Upper lobe of left lung (tissue), 6 donors: ENCODE measurements around the gene KRT40. TPM values are rescaled to one million over a fixed set of nuclear protein-coding genes. Genes with fewer than 3 reads are reported as not detected.

Experiments used
- ATAC-seq, 2 donors: fragments of 200-7000 bp; cut with Tn5 transposase; one replicate each; pipeline ENCODE4 v1.9.1; 2022; ENCODE audit warnings: mild to moderate bottlenecking in 2 of 2, moderate library complexity in 2 of 2; ENCODE audit not compliant: low FRiP score in 2 of 2
- DNase-seq, 2 donors: peaks; one replicate each; pipeline ENCODE4 v3.0.0-alpha.2; 2019 to 2020
- H3K27ac ChIP-seq, 4 donors: fragments of 200-600 bp; sonication (generic); one replicate each; pipeline ENCODE4 v1.5.1; 2016 to 2019
- H3K27me3 ChIP-seq, 4 donors: fragments of 200-600 bp; sonication (generic); one replicate each; pipeline ENCODE4 v1.5.1; 2017 to 2019
- H3K36me3 ChIP-seq, 4 donors: fragments of 200-600 bp; sonication (generic); one replicate each; pipeline ENCODE4 v1.5.1; 2016 to 2019
- H3K4me1 ChIP-seq, 4 donors: fragments of 200-600 bp; sonication (generic); one replicate each; pipeline ENCODE4 v1.5.1; 2018 to 2019
- H3K4me3 ChIP-seq, 4 donors: fragments of 200-600 bp; sonication (generic); one replicate each; pipeline ENCODE4 v1.5.1; 2017 to 2019; ENCODE audit warnings: mild to moderate bottlenecking in 2 of 4, moderate library complexity in 1 of 4
- H3K9me3 ChIP-seq, 4 donors: fragments of 200-600 bp; sonication (generic); one replicate each; pipeline ENCODE4 v1.5.1; 2018 to 2019
- CTCF ChIP-seq, 6 experiments: fragments of 450-650 bp in 4 of 6; fragments of 200-600 bp in 2 of 6; sonication (generic) in 2 of 6; IDR thresholded peaks; one replicate each; pipeline ENCODE4 v1.5.1; 2016 to 2019; ENCODE audit warnings: antibody characterized with exemption in 6 of 6
- EP300 ChIP-seq, 4 donors: sonication (generic); formaldehyde crosslinking; IDR thresholded peaks; one replicate each; pipeline ENCODE4 v1.5.1; 2017; ENCODE audit warnings: antibody characterized with exemption in 4 of 4, control low read depth in 2 of 4
- POLR2A ChIP-seq, 4 donors: fragments of 450-650 bp; IDR thresholded peaks; one replicate each; pipeline ENCODE4 v1.5.1; 2016 to 2017; ENCODE audit warnings: antibody characterized with exemption in 4 of 4, mild to moderate bottlenecking in 2 of 4
- POLR2AphosphoS5 ChIP-seq, 2 donors: sonication (generic); formaldehyde crosslinking; IDR thresholded peaks; one replicate each; pipeline ENCODE4 v1.5.1; 2017; ENCODE audit warnings: antibody characterized with exemption in 2 of 2
- WGBS, 2 donors: methylation state at CpG; one replicate each; pipeline ENCODE4 v1.1.5; 2017 to 2018; 5-methylcytosine and 5-hydroxymethylcytosine counted together
- small RNA-seq, 4 donors: library from RNA; depleted of rRNA; stranded (forward); fragments of <200 nt; gene quantifications; one replicate each; pipeline ENCODE3, GENCODE V24; 2016
- total RNA-seq, 6 donors: library from RNA; depleted of rRNA in 4 of 6; stranded (reverse); fragments of >200 nt in 4 of 6; gene quantifications; one replicate each; pipeline versions ENCODE4 v1.1.0 to v1.2.1, GENCODE V29; 2016 to 2021
- donor health status: DM: no; HTN: no; CAD: no; lungs with moderate emphysema.
- donor health status: DM: no; HTN: yes; CAD: no; lungs with severe emphysema.

The KRT40 gene
- total RNA-seq, 6 donors from 2014 or later = 0.24 TPM; not detected in 5

- no peaks in the 10 kb centered on the region for H3K9me3 ChIP-seq
- no peaks in the 10 kb centered on the region for H3K4me1 ChIP-seq
- DNase-seq (no peak), ATAC-seq (no peak)
- H3K27me3 ChIP-seq = no peaks in the 10 kb centered on the region
- 64 to 74% methylated on average over 5 of the region's 5 CpGs for WGBS, 2 donors
- H3K27ac ChIP-seq = no peak overlapping the region
- H3K4me3 ChIP-seq = no peak overlapping the region
- TF ChIP-seq CTCF (IDR thresholded peaks at IDR 0.05) (no peak), POLR2AphosphoS5 (IDR thresholded peaks at IDR 0.05) (no peak), POLR2A (IDR thresholded peaks at IDR 0.05) (no peak), EP300 (IDR thresholded peaks at IDR 0.05) (no peak)
- no peaks in the 10 kb centered on the region for H3K36me3 ChIP-seq
Measured at GRCh38 chr17:40936976-40937375, 47.1 kb downstream of the KRT40 start.

- DNase-seq = peak in 1 of 2 donors; percentile 54
Measured at GRCh38 chr17:40936437-40936971, 47.6 kb downstream of the KRT40 start.

GRCh38 chr17:40935624-40936023 lies 48.5 kb downstream of the KRT40 start:
- Histone ChIP-seq H3K27me3 (no peaks in the 10 kb centered on the region), H3K36me3 (no peaks in the 10 kb centered on the region), H3K4me3 (no peak overlapping the region), H3K27ac (no peak overlapping the region), H3K4me1 (no peaks in the 10 kb centered on the region), H3K9me3 (no peaks in the 10 kb centered on the region)
- DNase-seq = no peak
- 71 to 73% methylated on average over 3 of the region's 3 CpGs for WGBS, 2 donors
- TF ChIP-seq EP300 (IDR thresholded peaks at IDR 0.05) (no peak), POLR2A (IDR thresholded peaks at IDR 0.05) (no peak), POLR2AphosphoS5 (IDR thresholded peaks at IDR 0.05) (no peak), CTCF (IDR thresholded peaks at IDR 0.05) (no peak)
- ATAC-seq = no peak

More at GRCh38 chr17:40936437-40936971, 47.6 kb downstream of the KRT40 start:
- Histone ChIP-seq H3K36me3 (no peaks in the 10 kb centered on the region), H3K4me1 (no peaks in the 10 kb centered on the region), H3K9me3 (no peaks in the 10 kb centered on the region), H3K27ac (peak overlapping the region in 1 of 4 donors; percentile 31), H3K4me3 (no peak overlapping the region), H3K27me3 (no peaks in the 10 kb centered on the region)
- no peak for TF ChIP-seq POLR2A (IDR thresholded peaks at IDR 0.05)
- TF ChIP-seq EP300 (IDR thresholded peaks at IDR 0.05) = no peak
- TF ChIP-seq POLR2AphosphoS5 (IDR thresholded peaks at IDR 0.05) = no peak
- 80 to 84% methylated on average over 10 to 15 of the region's 19 CpGs for WGBS, 2 donors
- peak; percentile 14 to 30 for ATAC-seq

GRCh38 chr17:40932608-40933007 lies 51.5 kb downstream of the KRT40 start:
- DNase-seq (no peak), ATAC-seq (no peak)
- Histone ChIP-seq H3K27me3 (no peaks in the 10 kb centered on the region), H3K36me3 (no peaks in the 10 kb centered on the region), H3K27ac (no peak overlapping the region), H3K4me1 (no peaks in the 10 kb centered on the region), H3K9me3 (no peaks in the 10 kb centered on the region), H3K4me3 (no peak overlapping the region)
- 70 to 88% methylated on average over 2 of the region's 2 CpGs for WGBS, 2 donors
- TF ChIP-seq POLR2A (IDR thresholded peaks at IDR 0.05) = no peak
- no peak for TF ChIP-seq CTCF (IDR thresholded peaks at IDR 0.05)
- no peak for TF ChIP-seq EP300 (IDR thresholded peaks at IDR 0.05)
- no peak for TF ChIP-seq POLR2AphosphoS5 (IDR thresholded peaks at IDR 0.05)

GRCh38 chr17:40931311-40931710 lies 52.8 kb downstream of the KRT40 start:
- Histone ChIP-seq H3K27ac (no peak overlapping the region), H3K4me3 (no peak overlapping the region), H3K36me3 (no peaks in the 10 kb centered on the region), H3K9me3 (no peaks in the 10 kb centered on the region), H3K4me1 (no peaks in the 10 kb centered on the region), H3K27me3 (no peaks in the 10 kb centered on the region)
- ATAC-seq (no peak), DNase-seq (no peak)
- no peak for TF ChIP-seq EP300 (IDR thresholded peaks at IDR 0.05)
- TF ChIP-seq CTCF (IDR thresholded peaks at IDR 0.05) = no peak
- no peak for TF ChIP-seq POLR2A (IDR thresholded peaks at IDR 0.05)
- no peak for TF ChIP-seq POLR2AphosphoS5 (IDR thresholded peaks at IDR 0.05)
- 61 to 71% methylated on average over 3 of the region's 3 CpGs for WGBS, 2 donors

Small RNA genes lying within 50 kb of the gene (small RNA-seq; reads per million reads assigned to genes)
- gene KRTAP3-4P = 0 reads per million in 4 donors

Other genes with a start within 250 kb of the KRT40 start
- gene KRT25, start 229.0 kb downstream of the KRT40 start, total RNA-seq = not detected
- not detected for gene KRT26, start 212.1 kb downstream of the KRT40 start, total RNA-seq
- gene KRT27, start 201.8 kb downstream of the KRT40 start, total RNA-seq = 1 to 10 TPM in 1 of 6 donors, under 1 TPM in 3, not detected in 2; 0.24 to 1.4 (median 0.65) TPM
- gene KRT28, start 184.4 kb downstream of the KRT40 start, total RNA-seq = not detected
- gene KRT10, start 161.7 kb downstream of the KRT40 start, total RNA-seq = 10 to 100 TPM in 4 of 6 donors, 1 to 10 TPM in 2; 4.2 to 35.0 (median 13.5) TPM
- gene KRT12, start 117.1 kb downstream of the KRT40 start, total RNA-seq = not detected
- under 1 TPM in 2 of 6 donors, not detected in 4; 0.31 to 0.37 TPM for gene KRT20, start 99.1 kb downstream of the KRT40 start, total RNA-seq
- gene KRT23, start 46.7 kb downstream of the KRT40 start, total RNA-seq = 10 to 100 TPM in 1 of 6 donors, 1 to 10 TPM in 4, under 1 TPM in 1; 0.49 to 10.7 (median 3.1) TPM
- gene KRT39, start 17.4 kb downstream of the KRT40 start, total RNA-seq = not detected
- gene KRTAP3-3, start 9.8 kb upstream of the KRT40 start, total RNA-seq = not detected
- not detected for gene KRTAP3-2, start 15.6 kb upstream of the KRT40 start, total RNA-seq
- gene KRTAP3-1, start 24.8 kb upstream of the KRT40 start, total RNA-seq = not detected
- gene KRTAP1-5, start 42.9 kb upstream of the KRT40 start, total RNA-seq = not detected
- gene KRTAP1-4, start 45.9 kb upstream of the KRT40 start, total RNA-seq = not detected
- not detected for gene KRTAP1-3, start 50.5 kb upstream of the KRT40 start, total RNA-seq
- gene KRTAP1-1, start 57.1 kb upstream of the KRT40 start, total RNA-seq = not detected
- gene KRTAP2-1, start 63.0 kb upstream of the KRT40 start, total RNA-seq = not detected
- gene KRTAP2-2, start 70.9 kb upstream of the KRT40 start, total RNA-seq = not detected
- gene KRTAP2-3, start 75.8 kb upstream of the KRT40 start, total RNA-seq = not detected
- gene KRTAP2-4, start 81.6 kb upstream of the KRT40 start, total RNA-seq = not detected
- gene KRTAP4-7, start 99.8 kb upstream of the KRT40 start, total RNA-seq = not detected
- not detected for gene KRTAP4-8, start 113.8 kb upstream of the KRT40 start, total RNA-seq
- not detected for gene KRTAP4-16, start 117.9 kb upstream of the KRT40 start, total RNA-seq
- not detected for gene KRTAP4-9, start 121.1 kb upstream of the KRT40 start, total RNA-seq
- gene KRTAP4-11, start 134.0 kb upstream of the KRT40 start, total RNA-seq = not detected
- gene KRTAP4-12, start 139.9 kb upstream of the KRT40 start, total RNA-seq = not detected
- not detected for gene KRTAP4-6, start 156.2 kb upstream of the KRT40 start, total RNA-seq
- not detected for gene KRTAP4-5, start 165.5 kb upstream of the KRT40 start, total RNA-seq
- gene KRTAP4-4, start 176.4 kb upstream of the KRT40 start, total RNA-seq = not detected
- not detected for gene KRTAP4-3, start 183.9 kb upstream of the KRT40 start, total RNA-seq
- gene KRTAP4-2, start 193.9 kb upstream of the KRT40 start, total RNA-seq = not detected
- gene KRTAP4-1, start 200.6 kb upstream of the KRT40 start, total RNA-seq = not detected
- not detected for gene KRTAP9-1, start 205.6 kb upstream of the KRT40 start, total RNA-seq
- gene KRTAP9-2, start 242.3 kb upstream of the KRT40 start, total RNA-seq = not detected
- not detected for gene KRTAP9-3, start 248.1 kb upstream of the KRT40 start, total RNA-seq